GM10248 (cell line): ENCODE data around the gene CLPSL2.

Source experiments
- CTCF ChIA-PET: fragments of 300-600 bp; sonication (Branson Sonifier 250); formaldehyde crosslinking; extraction: SDS; loops from one replicate; lab custom pipeline; 2021; ENCODE audit warnings: antibody characterized with exemption; lab: Yijun Ruan, JAX
- POLR2A ChIA-PET: fragments of 350-650 bp; sonication (Branson Sonifier 250); formaldehyde crosslinking; extraction: SDS; loops from one replicate; lab custom pipeline; 2020; ENCODE audit warnings: antibody characterized with exemption; lab: Yijun Ruan, JAX
- DNase-seq: peaks from one replicate; pipeline ENCODE4 v3.0.0; 2012; ENCODE audit errors: extremely low spot score
- CTCF ChIP-seq: IDR thresholded peaks from 2 replicates; pipeline ENCODE4 v1.5.1; 2012; ENCODE audit warnings: mild to moderate bottlenecking, low read depth; ENCODE audit errors: extremely low read depth, missing control alignments, control extremely low read depth

CLPSL2 gene

GRCh38 chr6:35754452-35755277, 21.7 kb upstream of the CLPSL2 start:
- POLR2A ChIA-PET: no interaction called here
- TF ChIP-seq CTCF: no peak
- CTCF ChIA-PET: interaction anchor here (0.9 to 8.3 kb wide), 5 partner anchors 11 to 238 kb away, joined by 3 to 67 read pairs (median 3); partner anchors contain the start of gene ARMC12
- DNase-seq: no peak

GRCh38 chr6:35755278-35755924, 21.0 kb upstream of the CLPSL2 start:
- CTCF ChIA-PET: interaction anchor here (0.9 to 8.3 kb wide), 5 partner anchors 19 to 237 kb away, joined by 3 to 67 read pairs (median 5); partner anchors contain the start of gene ARMC12
- POLR2A ChIA-PET: no interaction called here
- DNase-seq: no peak
- no peak for TF ChIP-seq CTCF

- ChIA-PET CTCF (interaction anchor here (0.8 to 2.5 kb wide), 8 partner anchors 11 to 235 kb away, joined by 3 to 11 read pairs (median 7); partner anchors contain the start of gene ARMC12), POLR2A (no interaction called here)
- peak; percentile 68 for DNase-seq
- TF ChIP-seq CTCF: peak; percentile 48
Observed at GRCh38 chr6:35757456-35758123, 18.8 kb upstream of the CLPSL2 start.

- CTCF ChIA-PET: interaction anchor here (1.2 to 2.5 kb wide), 4 partner anchors 11 to 162 kb away, joined by 3 to 11 read pairs (median 4); partner anchors contain the start of gene ARMC12
- no peak for DNase-seq
Observed at GRCh38 chr6:35759426-35759825, 17.0 kb upstream of the CLPSL2 start.

GRCh38 chr6:35765739-35766138, 10.7 kb upstream of the CLPSL2 start:
- peak; percentile 4 for DNase-seq
- ChIA-PET POLR2A (no interaction called here), CTCF (interaction anchor here (1.5 kb wide), 1 partner anchor 28 kb away, joined by 3 read pairs; no protein-coding TSS in a partner anchor)
- TF ChIP-seq CTCF: no peak

More at GRCh38 chr6:35759426-35759825, 17.0 kb upstream of the CLPSL2 start:
- POLR2A ChIA-PET: no interaction called here
- TF ChIP-seq CTCF: no peak

- DNase-seq: no peak
- ChIA-PET CTCF (interaction anchor here (0.9 to 2.5 kb wide), 2 partner anchors 12 to 33 kb away, joined by 3 to 8 read pairs; no protein-coding TSS in a partner anchor), POLR2A (no interaction called here)
- TF ChIP-seq CTCF: no peak
Observed at GRCh38 chr6:35769211-35769610, 7.2 kb upstream of the CLPSL2 start.
